SU-DHL-6 (cell line): ENCODE measurements around the gene TMEM129.

Experiments used
- H2AFZ ChIP-seq: fragments of 200-600 bp; sonication (generic); 2 replicates; pipeline ENCODE4 v1.6.1; 2014; ENCODE audit warnings: low read depth, mild to moderate bottlenecking, moderate library complexity, mixed read lengths, antibody characterized with exemption, low read length; ENCODE audit not compliant: severe bottlenecking
- H3F3A ChIP-seq: fragments of 200-600 bp; shearing (Covaris generic); 2 replicates; pipeline ENCODE4 v1.6.0; 2016; ENCODE audit warnings: antibody characterized with exemption, mild to moderate bottlenecking; ENCODE audit not compliant: insufficient read depth
- H3K27ac ChIP-seq: fragments of 200-600 bp; sonication (generic); 2 replicates; pipeline ENCODE4 v1.5.1; 2016; ENCODE audit warnings: low read depth, mild to moderate bottlenecking, low read length, moderate library complexity, mixed read lengths
- H3K27me3 ChIP-seq: fragments of 200-600 bp; sonication (generic), shearing (Covaris generic); 2 replicates; pipeline ENCODE4 v1.6.0; 2014; ENCODE audit warnings: mild to moderate bottlenecking, low read length
- H3K36me3 ChIP-seq: fragments of 200-600 bp; sonication (generic); 2 replicates; pipeline ENCODE4 v1.6.1; 2014; ENCODE audit warnings: mild to moderate bottlenecking, low read length, mixed read lengths
- H3K4me2 ChIP-seq: fragments of 300-600, 200-600 bp; shearing (Covaris generic), sonication (generic); 2 replicates; pipeline ENCODE4 v1.6.0; 2014; ENCODE audit warnings: low read length, low read depth, mild to moderate bottlenecking; ENCODE audit not compliant: poor library complexity, severe bottlenecking
- H3K4me3 ChIP-seq: fragments of 200-600 bp; sonication (generic); 2 replicates; pipeline ENCODE4 v1.5.1; 2014; ENCODE audit warnings: antibody characterized with exemption, low read length, mild to moderate bottlenecking, mixed read lengths; ENCODE audit not compliant: insufficient read depth, poor library complexity, severe bottlenecking
- H3K79me2 ChIP-seq: fragments of 200-600 bp; sonication (generic); 2 replicates; pipeline ENCODE4 v1.6.1; 2014; ENCODE audit warnings: mild to moderate bottlenecking, low read length, moderate library complexity; ENCODE audit not compliant: insufficient read depth
- H3K9ac ChIP-seq: fragments of 200-600 bp; sonication (generic); 2 replicates; pipeline ENCODE4 v1.7.0; 2014; ENCODE audit warnings: mild to moderate bottlenecking, low read length
- H3K9me2 ChIP-seq: fragments of 200-600 bp; sonication (generic); replicated peaks from 2 replicates; pipeline ENCODE4 v1.6.1; 2014; ENCODE audit warnings: low read length; ENCODE audit not compliant: insufficient read depth
- H3K9me3 ChIP-seq: fragments of 200-600 bp; sonication (generic); 2 replicates; pipeline ENCODE4 v1.6.1; 2014; ENCODE audit warnings: low read length, mixed read lengths; ENCODE audit not compliant: insufficient read depth
- H4K20me1 ChIP-seq: fragments of 200-600 bp; sonication (generic); 2 replicates; pipeline ENCODE4 v1.6.1; 2014; ENCODE audit warnings: low read depth, mild to moderate bottlenecking, antibody characterized with exemption, low read length, moderate library complexity, mixed read lengths
- EZH2phosphoT487 ChIP-seq: fragments of 200-600 bp; sonication (generic), shearing (Covaris generic); conservative IDR thresholded peaks from 2 replicates; pipeline ENCODE4 v1.6.1; 2018; ENCODE audit warnings: mild to moderate bottlenecking, antibody characterized with exemption, low read length, moderate library complexity, mixed read lengths
- TF ChIP-seq, protein P1 (sequence below): fragments of 200-600 bp; sonication (generic); IDR thresholded peaks from one replicate; pipeline ENCODE4 v1.5.1; 2017; ENCODE audit warnings: antibody characterized with exemption, mild to moderate bottlenecking, low read length, moderate library complexity; ENCODE audit not compliant: insufficient read depth, poor library complexity, severe bottlenecking

The TMEM129 gene

DNA sequence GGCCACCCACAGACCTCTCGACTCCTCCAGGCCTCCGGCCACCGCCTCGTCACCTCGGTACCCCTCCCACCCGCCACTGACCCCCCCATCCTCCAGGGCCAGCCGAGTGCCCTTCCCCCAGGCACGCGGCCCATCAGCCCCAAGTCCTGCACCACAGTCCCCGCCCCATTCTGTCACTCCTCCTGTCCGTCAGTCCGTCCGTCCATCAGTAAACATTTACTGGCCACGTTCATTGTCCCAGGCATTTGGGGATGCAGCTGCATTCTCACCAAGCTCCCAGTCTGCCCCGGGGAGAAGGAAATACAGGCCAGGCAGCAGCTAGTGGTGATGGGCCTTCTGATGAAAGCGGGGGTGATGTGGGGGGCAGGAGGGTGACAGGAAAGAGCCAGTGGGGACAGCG, 36.7 kb upstream of the TMEM129 start:
- TF ChIP-seq, protein P1, sequence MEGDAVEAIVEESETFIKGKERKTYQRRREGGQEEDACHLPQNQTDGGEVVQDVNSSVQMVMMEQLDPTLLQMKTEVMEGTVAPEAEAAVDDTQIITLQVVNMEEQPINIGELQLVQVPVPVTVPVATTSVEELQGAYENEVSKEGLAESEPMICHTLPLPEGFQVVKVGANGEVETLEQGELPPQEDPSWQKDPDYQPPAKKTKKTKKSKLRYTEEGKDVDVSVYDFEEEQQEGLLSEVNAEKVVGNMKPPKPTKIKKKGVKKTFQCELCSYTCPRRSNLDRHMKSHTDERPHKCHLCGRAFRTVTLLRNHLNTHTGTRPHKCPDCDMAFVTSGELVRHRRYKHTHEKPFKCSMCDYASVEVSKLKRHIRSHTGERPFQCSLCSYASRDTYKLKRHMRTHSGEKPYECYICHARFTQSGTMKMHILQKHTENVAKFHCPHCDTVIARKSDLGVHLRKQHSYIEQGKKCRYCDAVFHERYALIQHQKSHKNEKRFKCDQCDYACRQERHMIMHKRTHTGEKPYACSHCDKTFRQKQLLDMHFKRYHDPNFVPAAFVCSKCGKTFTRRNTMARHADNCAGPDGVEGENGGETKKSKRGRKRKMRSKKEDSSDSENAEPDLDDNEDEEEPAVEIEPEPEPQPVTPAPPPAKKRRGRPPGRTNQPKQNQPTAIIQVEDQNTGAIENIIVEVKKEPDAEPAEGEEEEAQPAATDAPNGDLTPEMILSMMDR, result no peak
- TF ChIP-seq EZH2phosphoT487, result no peak
- no peak overlapping the region for H2AFZ ChIP-seq
- H3K4me2 ChIP-seq, result no peak overlapping the region
- H3K79me2 ChIP-seq, result no peaks in the 10 kb centered on the region
- H4K20me1 ChIP-seq, result no peaks in the 10 kb centered on the region
- no peaks in the 10 kb centered on the region for H3K9me3 ChIP-seq
- no peaks in the 10 kb centered on the region for H3K9me2 ChIP-seq
- no peak overlapping the region for H3K9ac ChIP-seq
- no peak overlapping the region for H3K27ac ChIP-seq
- H3K36me3 ChIP-seq, result no peaks in the 10 kb centered on the region
- H3K4me3 ChIP-seq, result no peak overlapping the region
- H3K27me3 ChIP-seq, result no peaks in the 10 kb centered on the region
- H3F3A ChIP-seq, result no peaks in the 10 kb centered on the region

DNA sequence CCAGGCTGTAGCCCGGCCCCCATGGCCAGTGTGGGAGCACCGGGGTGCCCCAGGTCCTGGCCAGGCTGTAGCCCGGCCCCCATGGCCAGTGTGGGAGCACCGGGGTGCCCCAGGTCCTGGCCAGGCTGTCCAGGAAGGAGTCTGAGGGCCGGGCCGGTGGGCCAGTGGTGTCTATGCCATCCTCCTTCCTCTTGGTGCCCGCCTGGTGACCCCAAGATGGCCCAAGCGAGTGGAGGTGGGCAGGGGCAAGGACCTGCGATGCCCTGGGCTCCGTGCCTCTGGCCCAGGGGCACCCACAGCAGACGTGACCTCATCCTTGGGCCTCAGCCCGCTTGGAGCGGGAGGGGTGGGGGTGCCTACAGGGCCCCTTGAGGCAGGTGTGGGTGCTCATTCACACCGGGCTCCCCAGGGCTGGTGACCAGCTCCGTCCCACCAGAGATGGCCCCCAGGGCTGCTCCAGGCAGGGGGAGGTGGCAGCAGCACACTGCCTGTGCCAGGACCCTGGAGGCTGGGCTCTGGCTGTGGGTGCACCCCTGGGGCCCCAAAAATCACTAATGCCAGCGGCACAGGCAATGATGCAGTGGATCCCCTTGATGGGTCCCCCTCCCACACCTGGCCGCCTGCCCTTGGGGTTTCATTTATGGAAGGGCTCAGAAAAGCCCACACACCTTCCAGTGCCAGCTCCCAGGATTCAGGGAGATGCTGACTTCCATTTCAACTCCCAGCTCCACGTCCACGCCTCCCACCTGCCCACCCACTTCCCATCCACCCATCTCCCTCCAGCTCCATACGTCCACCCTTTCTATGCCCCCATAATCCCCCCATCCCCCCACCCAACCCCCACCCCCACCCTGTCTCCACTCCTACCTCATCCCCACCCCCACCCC, 36.0 kb upstream of the TMEM129 start:
- no peaks in the 10 kb centered on the region for H4K20me1 ChIP-seq
- no peaks in the 10 kb centered on the region for H3K9me2 ChIP-seq
- H3K27ac ChIP-seq, result no peak overlapping the region
- no peak overlapping the region for H3K4me3 ChIP-seq
- H3K9me3 ChIP-seq, result no peaks in the 10 kb centered on the region
- no peaks in the 10 kb centered on the region for H3K36me3 ChIP-seq
- H2AFZ ChIP-seq, result no peak overlapping the region
- TF ChIP-seq, protein P1, result no peak
- no peak for TF ChIP-seq EZH2phosphoT487
- H3F3A ChIP-seq, result no peaks in the 10 kb centered on the region
- no peak overlapping the region for H3K4me2 ChIP-seq
- H3K9ac ChIP-seq, result no peak overlapping the region
- H3K79me2 ChIP-seq, result no peaks in the 10 kb centered on the region
- no peaks in the 10 kb centered on the region for H3K27me3 ChIP-seq

DNA sequence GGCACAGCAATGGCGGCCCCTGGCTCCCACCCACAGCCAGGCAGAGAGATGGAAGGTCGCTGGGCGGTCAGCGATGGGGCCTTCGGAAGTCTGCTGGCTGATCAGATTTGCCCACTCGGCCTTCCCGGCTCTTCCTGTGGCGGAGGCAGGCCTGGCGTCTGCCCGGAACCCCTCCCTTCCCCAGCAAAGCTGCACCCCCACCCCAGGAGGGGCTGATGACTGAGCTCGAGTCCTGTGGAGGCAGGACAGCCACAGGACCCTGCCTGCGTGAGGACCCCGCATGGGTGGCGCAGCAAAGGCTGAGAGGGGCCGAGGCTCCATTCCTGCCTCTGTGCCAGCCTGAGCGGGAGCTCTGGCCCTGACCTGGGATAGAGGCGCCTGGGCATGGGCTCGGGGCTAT, 35.0 kb upstream of the TMEM129 start:
- Histone ChIP-seq H4K20me1 (no peaks in the 10 kb centered on the region), H3K27ac (no peak overlapping the region), H2AFZ (no peak overlapping the region), H3K27me3 (no peaks in the 10 kb centered on the region), H3K4me2 (no peak overlapping the region), H3K9me3 (no peaks in the 10 kb centered on the region), H3K9me2 (no peaks in the 10 kb centered on the region), H3K79me2 (no peaks in the 10 kb centered on the region), H3K36me3 (no peaks in the 10 kb centered on the region), H3K4me3 (no peak overlapping the region), H3F3A (no peaks in the 10 kb centered on the region), H3K9ac (no peak overlapping the region)
- TF ChIP-seq EZH2phosphoT487, result no peak
- TF ChIP-seq, protein P1, result no peak
